ENCODE data around the gene GCNT1. TPM values are rescaled to one million over a fixed set of nuclear protein-coding genes. Genes with fewer than 3 reads are reported as not detected.
A peak's percentile ranks its signal among the peaks of the same experiment; 100 is the strongest.
"Not testable (repeated sequence)": the region's sequence is repeated elsewhere in the genome, so short reads cannot be mapped to it uniquely, and the experiment has no call there.

Gene GCNT1
- total RNA-seq, 8 experiments from 2014 or later = 0.60 to 2.7 (median 1.3) TPM

DNA sequence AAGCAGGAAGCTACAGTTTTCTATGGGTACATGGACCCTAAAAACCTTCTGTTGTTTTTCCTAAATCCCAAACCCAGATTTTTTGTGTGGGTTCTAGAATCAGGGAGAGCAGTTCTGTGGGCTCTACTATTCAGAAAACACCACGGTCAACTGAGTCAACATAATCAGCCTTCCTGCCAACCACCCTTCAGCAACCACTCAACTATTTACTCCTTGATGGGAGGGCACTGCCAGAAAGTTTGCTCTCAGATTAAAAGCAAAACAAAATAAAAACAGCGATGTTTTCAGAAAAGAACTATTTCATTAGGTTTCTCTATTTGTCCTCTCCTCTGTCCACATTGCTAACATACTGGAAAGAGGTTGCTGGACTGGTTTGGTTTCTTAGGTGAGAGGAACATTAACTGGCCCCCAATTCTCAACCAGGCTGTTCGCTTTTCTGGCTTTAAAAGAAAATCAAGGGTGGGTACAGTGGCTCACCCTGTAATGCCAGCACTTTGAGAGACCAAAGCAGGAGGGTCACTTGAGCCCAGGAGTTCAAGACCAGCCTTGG, 72.3 kb downstream of the GCNT1 start:
- WGBS, 10 experiments = 11 to 100% (median 78%) methylated on average over 1 to 3 of the region's 3 CpGs; no CpG with 5 or more reads in 1 of the 10 experiments

DNA sequence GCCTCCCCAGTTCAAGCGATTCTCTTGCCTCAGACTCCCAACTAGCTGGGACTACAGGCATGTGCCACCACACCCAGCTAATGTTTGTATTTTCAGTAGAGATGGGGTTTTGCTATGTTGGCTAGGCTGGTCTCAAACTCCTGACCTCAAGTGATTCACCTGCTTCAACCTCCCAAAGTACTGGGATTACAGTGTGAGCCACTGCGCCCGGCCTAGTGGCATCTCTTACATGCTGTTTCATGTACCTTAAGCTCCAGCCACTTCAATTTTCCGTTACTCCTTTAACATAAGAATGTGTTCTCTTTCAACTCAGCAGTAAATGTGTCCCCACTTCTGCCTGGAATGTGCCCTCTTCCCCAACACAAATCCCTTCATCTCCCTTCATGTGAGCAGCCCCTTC, 73.9 kb downstream of the GCNT1 start:
- H3K4me3 ChIP-seq; H3K27ac ChIP-seq; ATAC-seq (replicated peaks in 6 of 8); in situ Hi-C loops (cut with MboI; ENCODE audit: low pct_unique_long_range_greater_than_20kb in 2 of 9, low sequenced_read_pairs in 9 of 9, unreplicated experiment in 9 of 9); H3K4me1 ChIP-seq (replicated peaks in 1 of 2): not testable (repeated sequence)
- 50 to 100% (median 86%) methylated on average over 1 to 3 of the region's 4 CpGs; no CpG with 5 or more reads in 4 of the 10 experiments for WGBS, 10 experiments

More for the DNA sequence above, 72.3 kb downstream of the GCNT1 start:
- ATAC-seq (replicated peaks in 6 of 8) = peak in 1 of 8 experiments; percentile 36
- Histone ChIP-seq H3K27ac (no peak overlapping the region), H3K4me1 (replicated peaks in 1 of 2) (no peaks in the 10 kb centered on the region), H3K4me3 (no peak overlapping the region)
- in situ Hi-C loops (cut with MboI; ENCODE audit: low pct_unique_long_range_greater_than_20kb in 2 of 9, low sequenced_read_pairs in 9 of 9, unreplicated experiment in 9 of 9) = no loop called here

DNA sequence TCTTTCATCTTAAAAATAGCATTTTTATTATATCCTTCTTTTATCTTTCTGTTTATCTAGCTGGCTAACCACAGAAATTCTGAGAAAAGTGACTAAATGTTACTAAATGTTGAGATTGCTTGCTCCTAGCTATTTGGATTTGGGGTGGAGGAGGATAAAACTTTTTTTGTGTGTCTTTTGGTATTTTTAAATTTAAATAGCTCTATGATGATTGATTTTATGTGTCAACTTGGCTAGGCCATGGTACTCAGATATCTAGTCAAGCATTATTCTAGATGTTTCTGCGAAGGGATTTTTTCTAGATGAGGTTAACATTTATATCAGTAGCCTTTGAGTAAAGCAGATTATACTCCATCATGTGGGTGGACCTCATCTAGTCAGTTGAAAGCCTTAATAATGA, 75.0 kb downstream of the GCNT1 start:
- WGBS, 10 experiments = 40 to 100% (median 92%) methylated on average over 1 of the region's 1 CpG; no CpG with 5 or more reads in 4 of the 10 experiments
- H3K4me1 ChIP-seq (replicated peaks in 1 of 2) = no peaks in the 10 kb centered on the region
- in situ Hi-C loops (cut with MboI; ENCODE audit: low pct_unique_long_range_greater_than_20kb in 2 of 9, low sequenced_read_pairs in 9 of 9, unreplicated experiment in 9 of 9) = no loop called here

DNA sequence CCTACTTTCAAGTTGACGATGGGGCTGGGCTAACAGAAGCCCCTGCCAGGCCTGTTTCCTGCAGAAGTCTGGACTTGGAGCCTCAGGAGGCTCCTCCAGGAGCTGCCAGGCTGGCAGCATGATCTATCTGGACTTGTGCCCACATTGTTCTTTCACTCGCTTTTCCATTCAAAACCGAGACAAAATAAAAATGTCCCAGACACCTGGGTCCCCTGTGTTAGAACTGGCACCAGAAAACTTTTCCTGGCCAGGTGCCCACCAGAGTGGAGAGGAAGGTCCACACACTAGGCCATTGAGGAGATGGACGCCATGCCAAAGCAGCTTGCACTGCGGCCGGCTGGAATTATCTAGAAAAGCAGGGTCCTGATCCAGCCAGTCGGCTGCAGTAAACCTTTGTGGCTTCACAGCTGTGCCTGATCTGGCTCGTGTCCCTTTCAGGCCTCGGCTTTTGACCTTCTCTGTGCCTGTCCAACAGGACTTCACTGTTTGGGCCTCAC, 78.2 kb downstream of the GCNT1 start:
- WGBS, 10 experiments = 80 to 100% (median 88%) methylated on average over 1 to 9 of the region's 9 CpGs; no CpG with 5 or more reads in 2 of the 10 experiments
- Histone ChIP-seq H3K4me3 (no peak overlapping the region), H3K4me1 (replicated peaks in 1 of 2) (no peaks in the 10 kb centered on the region), H3K27ac (no peak overlapping the region)
- no peak for ATAC-seq (replicated peaks in 6 of 8)
- in situ Hi-C loops (cut with MboI; ENCODE audit: low pct_unique_long_range_greater_than_20kb in 2 of 9, low sequenced_read_pairs in 9 of 9, unreplicated experiment in 9 of 9) = no loop called here

More for the DNA sequence above, 75.0 kb downstream of the GCNT1 start:
- no peak overlapping the region for H3K4me3 ChIP-seq
- ATAC-seq (replicated peaks in 6 of 8) = peak in 1 of 8 experiments; percentile 32
- H3K27ac ChIP-seq = no peak overlapping the region

DNA sequence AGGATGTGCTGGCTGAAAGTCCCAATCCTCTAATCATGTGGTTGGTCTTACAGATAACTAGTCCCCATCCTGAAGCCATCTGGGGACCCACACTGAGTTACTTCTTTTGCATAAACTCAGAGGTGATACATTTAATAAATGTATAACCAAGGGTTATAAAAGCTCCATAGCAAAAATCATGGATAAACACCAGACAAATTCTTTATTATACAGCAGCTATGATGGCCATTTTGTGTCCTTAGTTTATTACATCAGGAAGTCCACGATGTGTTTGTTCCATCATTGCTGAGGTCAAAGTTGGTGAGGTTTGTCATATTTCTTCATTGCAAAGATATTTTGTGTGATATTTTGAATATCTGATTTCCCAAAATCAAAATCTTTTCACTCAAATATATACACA, 80.2 kb downstream of the GCNT1 start:
- WGBS, 10 experiments = 80 to 100% methylated on average over 1 of the region's 1 CpG; no CpG with 5 or more reads in 8 of the 10 experiments
- H3K27ac ChIP-seq = no peak overlapping the region
- in situ Hi-C loops (cut with MboI; ENCODE audit: low pct_unique_long_range_greater_than_20kb in 2 of 9, low sequenced_read_pairs in 9 of 9, unreplicated experiment in 9 of 9) = no loop called here
- H3K4me3 ChIP-seq = no peak overlapping the region
- no peak for ATAC-seq (replicated peaks in 6 of 8)
- no peaks in the 10 kb centered on the region for H3K4me1 ChIP-seq (replicated peaks in 1 of 2)

DNA sequence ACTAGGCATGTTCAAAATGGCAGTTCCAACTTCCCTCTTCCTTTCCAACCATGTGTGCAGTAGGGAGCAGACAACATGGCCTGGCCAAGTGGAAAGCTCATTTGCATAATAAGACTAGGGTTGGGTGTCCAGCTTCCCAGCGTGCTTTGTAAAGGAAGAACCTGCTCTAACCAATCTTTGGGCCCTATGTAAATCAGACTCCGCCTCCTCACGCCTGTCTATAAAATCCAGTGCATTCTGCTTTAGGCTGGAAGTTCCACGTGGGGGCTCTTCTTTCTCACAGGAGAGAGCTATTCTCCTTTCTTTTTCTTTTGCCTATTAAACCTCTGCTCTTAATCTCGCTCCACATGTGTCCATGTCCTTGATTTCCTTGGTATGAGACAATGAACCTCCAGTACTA, 83.4 kb downstream of the GCNT1 start:
- peak in 3 of 8 experiments; percentile 23 to 57 (median 39) for ATAC-seq (replicated peaks in 6 of 8)
- no peaks in the 10 kb centered on the region for H3K4me1 ChIP-seq (replicated peaks in 1 of 2)
- in situ Hi-C loops (cut with MboI; ENCODE audit: low pct_unique_long_range_greater_than_20kb in 2 of 9, low sequenced_read_pairs in 9 of 9, unreplicated experiment in 9 of 9) = no loop called here
- no peak overlapping the region for H3K4me3 ChIP-seq
- no peak overlapping the region for H3K27ac ChIP-seq
- 0 to 86% (median 75%) methylated on average over 1 to 5 of the region's 5 CpGs; no CpG with 5 or more reads in 3 of the 10 experiments for WGBS, 10 experiments

DNA sequence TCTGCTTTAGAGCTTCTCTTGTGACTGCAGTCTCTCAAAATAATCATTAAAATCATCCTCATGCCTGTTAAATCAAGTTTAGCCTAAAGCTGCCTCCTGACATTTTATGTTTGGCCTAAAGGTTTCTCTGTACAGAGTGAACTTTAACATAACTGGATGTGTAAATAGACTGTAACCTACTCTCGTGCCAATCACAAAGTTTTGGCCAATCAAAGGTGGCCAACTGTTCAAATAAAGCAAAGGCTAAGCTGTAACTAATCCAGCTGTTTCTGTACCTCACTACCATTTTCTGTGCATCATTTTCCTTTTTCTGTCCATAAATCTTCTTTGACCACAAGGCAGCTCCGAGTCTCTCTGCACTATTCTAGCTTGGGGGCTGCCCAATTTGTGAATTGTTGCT, 86.2 kb downstream of the GCNT1 start:
- no peak overlapping the region for H3K4me3 ChIP-seq
- ATAC-seq (replicated peaks in 6 of 8) = no peak
- no peak overlapping the region for H3K27ac ChIP-seq
- 25 to 100% (median 54%) methylated on average over 1 to 2 of the region's 2 CpGs; no CpG with 5 or more reads in 2 of the 10 experiments for WGBS, 10 experiments
- in situ Hi-C loops (cut with MboI; ENCODE audit: low pct_unique_long_range_greater_than_20kb in 2 of 9, low sequenced_read_pairs in 9 of 9, unreplicated experiment in 9 of 9) = no loop called here
- no peaks in the 10 kb centered on the region for H3K4me1 ChIP-seq (replicated peaks in 1 of 2)

DNA sequence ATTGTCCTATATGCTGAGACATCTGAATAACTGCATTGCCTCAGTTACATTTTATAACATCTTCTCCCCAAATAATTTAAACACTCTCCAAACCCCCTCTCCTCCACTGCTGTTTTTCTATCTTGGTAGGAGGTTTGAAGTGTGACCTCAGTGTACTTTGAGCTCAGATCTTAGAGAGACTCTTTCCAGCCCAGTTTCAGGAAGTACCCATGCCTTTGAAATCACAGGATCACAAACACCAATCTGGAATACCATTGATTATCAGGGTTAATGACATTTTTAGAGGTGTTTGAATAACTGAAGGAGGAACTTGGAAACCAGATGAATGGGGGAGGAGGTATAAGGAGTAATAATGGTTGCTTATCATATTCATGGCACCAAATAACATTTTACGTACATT, 93.2 kb downstream of the GCNT1 start:
- no peak overlapping the region for H3K4me3 ChIP-seq
- no peaks in the 10 kb centered on the region for H3K4me1 ChIP-seq (replicated peaks in 1 of 2)
- WGBS, 10 experiments = 83 to 100% (median 100%) methylated on average over 1 of the region's 1 CpG; no CpG with 5 or more reads in 1 of the 10 experiments
- no peak overlapping the region for H3K27ac ChIP-seq
- no peak for ATAC-seq (replicated peaks in 6 of 8)
- in situ Hi-C loops (cut with MboI; ENCODE audit: low pct_unique_long_range_greater_than_20kb in 2 of 9, low sequenced_read_pairs in 9 of 9, unreplicated experiment in 9 of 9) = no loop called here

DNA sequence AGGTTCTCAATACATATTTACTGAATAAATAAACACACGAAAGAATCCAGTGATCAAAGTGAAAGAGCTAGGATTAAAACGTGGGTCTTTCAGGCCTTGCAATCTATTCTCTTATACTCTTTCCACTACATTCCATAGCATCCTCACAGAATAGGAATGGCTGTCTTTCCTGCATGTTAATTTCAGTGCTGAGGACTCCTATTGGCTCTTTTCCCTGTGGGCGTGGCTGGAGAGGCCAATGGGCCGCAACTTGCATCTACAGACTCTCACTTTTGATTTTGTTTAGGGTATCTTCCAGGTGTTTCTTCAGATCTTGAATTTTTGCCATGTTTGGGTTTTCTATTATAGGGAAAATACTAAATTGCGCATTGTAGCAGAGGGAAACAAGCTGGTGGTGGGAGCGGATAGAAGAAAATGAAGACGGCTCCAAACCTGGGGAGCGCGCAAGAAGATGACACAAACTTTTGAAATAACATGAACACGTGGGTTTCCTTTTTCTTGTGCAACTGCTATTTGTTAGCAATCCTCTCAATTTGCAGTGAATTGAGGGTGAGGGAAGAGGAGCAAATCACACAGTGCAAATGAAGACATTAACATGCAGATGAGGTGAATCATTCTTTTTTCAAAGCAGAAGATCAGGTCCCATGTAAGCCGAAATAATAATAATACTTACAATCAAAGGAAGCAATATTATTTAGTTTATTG, 93.9 kb downstream of the GCNT1 start:
- 73 to 89% (median 83%) methylated on average over 2 to 11 of the region's 11 CpGs for WGBS, 10 experiments
- in situ Hi-C loops (cut with MboI; ENCODE audit: low pct_unique_long_range_greater_than_20kb in 2 of 9, low sequenced_read_pairs in 9 of 9, unreplicated experiment in 9 of 9) = no loop called here
- Histone ChIP-seq H3K4me1 (replicated peaks in 1 of 2) (peaks cover 0 to 6% of the 10 kb centered on the region in 2 donors), H3K27ac (no peak overlapping the region), H3K4me3 (no peak overlapping the region)
- no peak for ATAC-seq (replicated peaks in 6 of 8)

DNA sequence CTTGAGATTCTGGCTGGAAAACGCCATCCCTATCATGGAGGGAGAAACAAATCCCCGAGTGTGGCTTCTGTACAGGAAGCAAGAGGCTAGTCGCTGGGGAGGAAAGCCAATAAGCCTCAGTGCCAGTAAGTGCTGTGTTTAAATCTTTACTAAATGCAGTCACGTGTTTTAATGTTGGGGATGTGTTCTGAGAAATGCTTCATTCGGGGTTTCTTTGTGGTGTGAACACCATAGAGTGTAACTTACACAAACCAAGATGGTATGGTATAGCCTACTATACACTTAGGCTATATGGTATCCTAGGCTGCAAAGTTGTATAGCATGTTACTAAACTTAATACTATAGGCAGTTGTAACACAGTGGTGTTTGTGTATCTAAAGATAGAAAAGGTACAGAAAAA, 94.7 kb downstream of the GCNT1 start:
- 56 to 96% (median 76%) methylated on average over 2 to 5 of the region's 5 CpGs; no CpG with 5 or more reads in 2 of the 10 experiments for WGBS, 10 experiments
- Histone ChIP-seq H3K4me3 (no peak overlapping the region), H3K27ac (no peak overlapping the region), H3K4me1 (replicated peaks in 1 of 2) (peaks cover 0 to 6% of the 10 kb centered on the region in 2 donors)
- ATAC-seq (replicated peaks in 6 of 8) = no peak
- in situ Hi-C loops (cut with MboI; ENCODE audit: low pct_unique_long_range_greater_than_20kb in 2 of 9, low sequenced_read_pairs in 9 of 9, unreplicated experiment in 9 of 9) = no loop called here

Other genes starting within 250 kb of the GCNT1 start
- gene RFK, start 64.8 kb upstream of the GCNT1 start, total RNA-seq = 10 to 100 TPM; 12.0 to 48.9 (median 22.2) TPM

Measured in motor neuron (in vitro differentiated cells).